Transverse colon (tissue), 4 donors: ENCODE results near the gene SPANXD. TPM values are rescaled to one million over a fixed set of nuclear protein-coding genes. Genes with fewer than 3 reads are reported as not detected.

Experiments used
- DNase-seq: peaks from one replicate; pipeline ENCODE4 v3.0.0-alpha.2; 2019
- H3K27ac ChIP-seq, 4 donors: fragments of 200-600 bp; sonication (generic); 2 replicates each; pipeline ENCODE4 v1.5.1; 2016 to 2018; ENCODE audit warnings: inconsistent platforms in 4 of 4
- H3K27me3 ChIP-seq: fragments of 200-600 bp; sonication (generic); 2 replicates; pipeline ENCODE4 v1.5.1; 2017; ENCODE audit warnings: inconsistent platforms
- H3K36me3 ChIP-seq, 4 donors: fragments of 200-600 bp; sonication (generic); 2 replicates each; pipeline ENCODE4 v1.5.1; 2017 to 2019; ENCODE audit warnings: inconsistent platforms in 4 of 4
- H3K4me1 ChIP-seq, 4 donors: fragments of 200-600 bp; sonication (generic); 2 replicates each; pipeline ENCODE4 v1.5.1; 2017 to 2020; ENCODE audit warnings: inconsistent platforms in 4 of 4
- H3K4me3 ChIP-seq, 4 donors: fragments of 200-600 bp; sonication (generic); 1 replicate in 1 of 4; 2 replicates in 3 of 4; pipeline versions ENCODE4 v1.5.1 to v1.6.1; 2017 to 2019; ENCODE audit warnings: inconsistent platforms in 4 of 4
- H3K9me3 ChIP-seq, 2 donors: fragments of 200-600 bp; sonication (generic); 2 replicates each; pipeline ENCODE4 v1.5.1; 2017 to 2019; ENCODE audit warnings: inconsistent platforms in 2 of 2
- CTCF ChIP-seq, 5 experiments: fragments of 200-600 bp in 3 of 5; fragments of 450-650 bp in 2 of 5; sonication (generic) in 3 of 5; IDR thresholded peaks; 1 replicate in 2 of 5; 2 replicates in 3 of 5; pipeline ENCODE4 v1.5.1; 2016 to 2017; ENCODE audit warnings: antibody characterized with exemption in 5 of 5, inconsistent platforms in 3 of 5, mild to moderate bottlenecking in 2 of 5, moderate library complexity in 1 of 5
- EP300 ChIP-seq: sonication (generic); formaldehyde crosslinking; IDR thresholded peaks from one replicate; pipeline ENCODE4 v1.6.1; 2017; ENCODE audit warnings: antibody characterized with exemption, low read depth
- POLR2A ChIP-seq: fragments of 450-650 bp; IDR thresholded peaks from one replicate; pipeline ENCODE4 v1.6.1; 2016; ENCODE audit warnings: antibody characterized with exemption, mild to moderate bottlenecking, moderate library complexity
- POLR2AphosphoS5 ChIP-seq, 3 donors: sonication (generic); formaldehyde crosslinking; IDR thresholded peaks; one replicate each; pipeline ENCODE4 v1.6.1; 2016; ENCODE audit warnings: antibody characterized with exemption in 3 of 3
- WGBS, 2 donors: methylation state at CpG; one replicate each; pipeline ENCODE4 v1.1.5; 2018; ENCODE audit warnings: low coverage in 1 of 2; 5-methylcytosine and 5-hydroxymethylcytosine counted together
- in situ Hi-C, 4 donors: fragments of 200-750 bp; cut with MboI; loops; one replicate each; pipeline versions ENCODE4 v1.15.0 to v1.15.1; 2017; ENCODE audit warnings: low sequenced_read_pairs in 3 of 4, low pct_ligation_motif_present in 1 of 4, low pct_unique_long_range_greater_than_20kb in 1 of 4
- intact Hi-C: fragments of 100-400 bp; cut with DNase I; formaldehyde crosslinking; loops from one replicate; pipeline ENCODE4 v1.15.1; 2023; ENCODE audit warnings: low total_unique reads
- total RNA-seq, 4 donors: library from RNA; depleted of rRNA; stranded (reverse); fragments of >200 nt; gene quantifications; one replicate each; pipeline ENCODE4 v1.1.0, GENCODE V29; 2016

Gene SPANXD
- total RNA-seq, 4 donors from 2014 or later: not detected

DNA sequence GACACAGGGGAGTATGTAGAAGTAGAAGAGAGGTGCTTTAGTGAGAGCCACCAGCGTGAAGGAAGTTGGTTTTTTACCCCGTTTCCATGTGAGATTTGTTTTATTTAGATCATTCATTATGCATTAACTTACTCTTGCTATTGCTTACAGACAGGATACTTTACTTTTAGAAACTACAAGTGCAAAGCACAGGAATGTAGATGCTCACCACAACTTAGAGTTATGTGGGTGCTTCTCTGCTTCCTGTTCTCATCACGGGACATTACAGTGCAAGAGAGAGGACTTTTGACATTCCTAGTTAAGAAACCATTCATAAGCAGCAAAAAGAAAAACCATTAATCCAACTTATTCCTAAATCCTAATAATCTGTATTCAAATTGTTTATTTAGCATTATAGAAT, 25.6 kb upstream of the SPANXD start:
- DNase-seq: no peak
- H3K27me3 ChIP-seq: no peaks in the 10 kb centered on the region
- H3K27ac ChIP-seq: no peak overlapping the region
- H3K4me3 ChIP-seq: no peak overlapping the region
- no peaks in the 10 kb centered on the region for H3K9me3 ChIP-seq
- WGBS, 2 donors: 63 to 71% methylated on average over 1 to 3 of the region's 3 CpGs
- no peaks in the 10 kb centered on the region for H3K36me3 ChIP-seq
- TF ChIP-seq POLR2AphosphoS5 (IDR thresholded peaks at IDR 0.05): no peak
- no peak for TF ChIP-seq CTCF (IDR thresholded peaks at IDR 0.05)
- TF ChIP-seq POLR2A: no peak
- no peak for TF ChIP-seq EP300
- intact Hi-C loops (no loop called here), in situ Hi-C loops (no loop called here)
- no peaks in the 10 kb centered on the region for H3K4me1 ChIP-seq

- no peak overlapping the region for H3K4me3 ChIP-seq
- no peaks in the 10 kb centered on the region for H3K4me1 ChIP-seq
- no peaks in the 10 kb centered on the region for H3K27me3 ChIP-seq
- 35% methylated on average over 3 of the region's 3 CpGs; no CpG with 5 or more reads in 1 of the 2 donors for WGBS, 2 donors
- in situ Hi-C loops (no loop called here), intact Hi-C loops (no loop called here)
- no peaks in the 10 kb centered on the region for H3K36me3 ChIP-seq
- DNase-seq: no peak
- no peak for TF ChIP-seq POLR2A
- H3K27ac ChIP-seq: no peak overlapping the region
- no peaks in the 10 kb centered on the region for H3K9me3 ChIP-seq
Observed at GRCh38 chrX:141714680-141715079, 16.1 kb upstream of the SPANXD start.

DNA sequence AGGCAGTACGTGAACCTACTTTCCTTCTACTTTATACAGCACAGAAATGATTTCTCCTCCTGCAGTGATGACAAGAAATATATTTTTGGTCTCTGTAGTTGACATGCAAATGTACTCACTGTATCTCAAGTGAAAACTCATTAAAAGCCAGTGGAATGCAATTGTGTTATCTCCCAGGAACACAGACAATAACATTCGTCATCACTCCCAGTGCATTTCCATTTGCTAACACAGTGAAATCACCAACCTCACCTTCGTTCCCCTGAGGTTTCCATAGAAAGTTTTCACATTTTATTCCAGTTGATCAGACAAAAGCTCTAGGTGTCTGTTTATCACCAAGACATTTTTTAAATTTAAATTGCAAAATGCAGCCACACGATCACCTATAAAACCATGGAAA, 2.5 kb upstream of the SPANXD start:
- Histone ChIP-seq H3K4me1 (no peaks in the 10 kb centered on the region), H3K36me3 (no peaks in the 10 kb centered on the region), H3K9me3 (no peaks in the 10 kb centered on the region), H3K27ac (no peak overlapping the region), H3K27me3 (no peaks in the 10 kb centered on the region), H3K4me3 (no peak overlapping the region)
- no peak for DNase-seq
- intact Hi-C loops (no loop called here), in situ Hi-C loops (no loop called here)
- no peak for TF ChIP-seq POLR2AphosphoS5 (IDR thresholded peaks at IDR 0.05)
- no peak for TF ChIP-seq POLR2A
- no peak for TF ChIP-seq CTCF (IDR thresholded peaks at IDR 0.05)
- 48 to 74% methylated on average over 3 to 4 of the region's 4 CpGs for WGBS, 2 donors

- 43 to 54% methylated on average over 1 to 2 of the region's 2 CpGs for WGBS, 2 donors
- no peak overlapping the region for H3K27ac ChIP-seq
- intact Hi-C loops: no loop called here
- TF ChIP-seq POLR2A (no peak), EP300 (no peak), POLR2AphosphoS5 (IDR thresholded peaks at IDR 0.05) (no peak), CTCF (IDR thresholded peaks at IDR 0.05) (no peak)
- no peaks in the 10 kb centered on the region for H3K4me1 ChIP-seq
- no peaks in the 10 kb centered on the region for H3K27me3 ChIP-seq
- DNase-seq: no peak
- no peaks in the 10 kb centered on the region for H3K9me3 ChIP-seq
- H3K36me3 ChIP-seq: no peaks in the 10 kb centered on the region
- in situ Hi-C loops: loop anchor here in 1 of 4 donors (25.0 kb wide), 1 partner anchor 212 kb away; no protein-coding TSS in a partner anchor
- H3K4me3 ChIP-seq: no peak overlapping the region
Observed at GRCh38 chrX:141673946-141674345, 24.6 kb downstream of the SPANXD start.

GRCh38 chrX:141669689-141670088, 28.9 kb downstream of the SPANXD start:
- H3K4me3 ChIP-seq: no peak overlapping the region
- DNase-seq: no peak
- no peak for TF ChIP-seq POLR2A
- no peak for TF ChIP-seq EP300
- TF ChIP-seq POLR2AphosphoS5 (IDR thresholded peaks at IDR 0.05): no peak
- no peak for TF ChIP-seq CTCF (IDR thresholded peaks at IDR 0.05)
- H3K27ac ChIP-seq: no peak overlapping the region
- H3K4me1 ChIP-seq: no peaks in the 10 kb centered on the region
- no peaks in the 10 kb centered on the region for H3K36me3 ChIP-seq
- intact Hi-C loops: no loop called here
- no peaks in the 10 kb centered on the region for H3K9me3 ChIP-seq
- no peaks in the 10 kb centered on the region for H3K27me3 ChIP-seq
- WGBS, 2 donors: 75% methylated on average over 1 of the region's 1 CpG; no CpG with 5 or more reads in 1 of the 2 donors
- in situ Hi-C loops: loop anchor here in 1 of 4 donors (25.0 kb wide), 1 partner anchor 207 kb away; no protein-coding TSS in a partner anchor
